GM19324 (cell line): ENCODE measurements around the gene TTYH2.

Experiments
- ATAC-seq: cut with Tn5 transposase; IDR thresholded peaks from one replicate; pipeline ENCODE4 v1.9.1; 2021; ENCODE audit warnings: mild to moderate bottlenecking, moderate library complexity; ENCODE audit not compliant: unreplicated experiment, low FRiP score

Gene TTYH2

GRCh38 chr17:74309902-74310301 is 96.5 kb downstream of the TTYH2 start:
- ATAC-seq: no peak
